GM11168 (cell line): ENCODE data around the gene UBALD2.
"Not testable (repeated sequence)": the region's sequence is repeated elsewhere in the genome, so short reads cannot be mapped to it uniquely, and the experiment has no call there.

Source experiments
- in situ Hi-C: fragments of 300-500 bp; cut with MboI; formaldehyde crosslinking; loops from one replicate; pipeline ENCODE4 v1.12.0; 2022; ENCODE audit warnings: low sequenced_read_pairs; ENCODE audit not compliant: unreplicated experiment

Gene UBALD2

DNA sequence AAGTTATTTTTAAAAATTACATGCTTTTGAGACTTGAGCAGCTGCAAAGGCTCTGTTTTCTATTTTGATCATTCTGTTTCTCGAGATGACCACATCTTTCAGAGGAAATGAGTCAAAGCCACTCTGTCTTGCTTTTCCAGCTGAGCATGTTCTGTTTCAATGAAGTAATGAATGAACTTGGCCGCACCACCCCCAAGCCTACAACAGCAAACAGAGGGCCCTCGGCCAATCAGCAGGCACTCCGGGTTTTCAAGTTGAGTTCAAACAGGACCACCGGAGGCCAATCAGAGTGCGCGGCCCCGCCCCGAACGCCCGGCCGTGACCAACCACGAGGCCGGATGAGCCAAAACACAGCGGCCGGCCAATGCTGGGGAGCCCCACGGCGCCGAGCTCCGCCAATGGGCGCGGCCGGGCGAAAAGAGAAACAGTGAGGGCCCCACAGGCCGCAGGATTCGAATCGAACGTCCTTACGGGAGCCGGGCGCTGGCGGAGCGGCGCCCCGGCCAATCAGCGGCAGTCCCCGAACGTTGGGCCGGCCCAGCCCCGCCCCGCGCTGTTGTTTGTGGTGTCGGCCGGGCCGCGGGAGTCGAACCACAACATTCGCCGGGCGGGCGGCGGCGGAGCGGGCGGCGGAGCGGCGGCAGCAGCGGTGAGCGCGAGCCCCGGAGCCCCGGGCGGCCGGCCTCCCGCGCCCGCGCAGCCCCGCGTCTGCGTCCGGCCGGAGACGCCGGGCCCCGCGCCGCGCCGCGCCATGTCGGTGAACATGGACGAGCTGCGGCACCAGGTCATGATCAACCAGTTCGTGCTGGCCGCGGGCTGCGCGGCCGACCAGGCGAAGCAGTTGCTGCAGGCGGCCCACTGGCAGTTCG, at the start of gene UBALD2:
TSS of gene UBALD2 (plus strand) at position 594 of the 869 bp plus-strand sequence. CDS start at position 752, 158 bp downstream.
- in situ Hi-C loops = loop anchor here (5.0 kb wide), 1 partner anchor 78 kb away; no protein-coding TSS in a partner anchor

- in situ Hi-C loops = no loop called here
Observed at GRCh38 chr17:76217081-76217480, 48.1 kb upstream of the UBALD2 start.

GRCh38 chr17:76219670-76220383, 45.3 kb upstream of the UBALD2 start:
- in situ Hi-C loops = no loop called here

DNA sequence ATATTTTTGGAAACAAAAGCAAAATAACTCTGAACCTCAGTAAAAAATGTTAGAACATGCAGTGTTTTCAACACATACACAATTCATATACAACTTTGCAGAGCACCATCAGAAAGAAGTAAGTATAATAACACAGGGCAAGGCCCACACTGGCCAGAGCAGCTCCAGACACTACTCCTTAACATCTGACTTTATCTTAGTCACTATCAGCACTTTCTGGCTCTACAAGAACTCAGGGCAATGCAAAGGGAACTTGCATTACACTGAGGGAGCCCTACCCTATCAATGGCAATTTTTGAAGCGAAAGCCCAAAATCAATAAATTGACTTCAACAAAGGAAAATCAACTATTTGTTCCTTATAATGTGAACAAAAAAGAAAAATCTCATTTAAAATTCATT, 41.3 kb upstream of the UBALD2 start:
- in situ Hi-C loops = no loop called here

DNA sequence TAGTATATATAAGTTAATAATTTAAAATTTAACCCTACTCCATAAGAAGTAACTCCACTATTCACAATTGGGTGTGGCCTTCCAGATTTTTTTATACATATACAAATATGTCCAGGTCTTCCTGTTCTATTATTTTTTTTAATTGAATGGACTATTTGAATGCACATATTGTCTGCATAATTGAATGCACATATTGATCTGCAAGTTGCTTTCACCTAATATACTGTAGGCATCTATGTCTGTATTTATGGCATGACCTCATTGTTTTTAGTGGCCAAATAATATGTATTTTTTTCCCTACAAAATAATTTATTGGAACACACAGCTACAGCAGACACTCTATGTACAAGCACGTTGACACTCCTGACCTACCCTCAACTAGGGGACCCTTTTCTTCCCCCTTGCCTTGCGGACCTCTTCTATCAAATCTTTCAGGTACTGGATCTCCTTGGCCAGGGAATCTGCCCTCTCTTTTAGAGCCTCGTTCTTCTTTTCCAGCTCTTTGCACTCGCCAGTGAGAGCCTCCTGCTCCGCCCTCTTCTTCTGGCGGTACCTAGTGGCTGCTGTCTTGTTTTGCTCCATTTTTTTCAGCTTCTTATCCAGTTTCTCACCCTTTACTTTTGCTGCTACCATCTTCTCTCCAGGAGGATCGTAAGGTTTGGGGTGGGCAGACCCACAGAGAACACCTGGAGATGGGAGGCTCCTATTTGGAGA, 39.6 kb upstream of the UBALD2 start:
- in situ Hi-C loops = not testable (repeated sequence)

- in situ Hi-C loops = not testable (repeated sequence)
Observed at GRCh38 chr17:76226749-76227148, 38.4 kb upstream of the UBALD2 start.

DNA sequence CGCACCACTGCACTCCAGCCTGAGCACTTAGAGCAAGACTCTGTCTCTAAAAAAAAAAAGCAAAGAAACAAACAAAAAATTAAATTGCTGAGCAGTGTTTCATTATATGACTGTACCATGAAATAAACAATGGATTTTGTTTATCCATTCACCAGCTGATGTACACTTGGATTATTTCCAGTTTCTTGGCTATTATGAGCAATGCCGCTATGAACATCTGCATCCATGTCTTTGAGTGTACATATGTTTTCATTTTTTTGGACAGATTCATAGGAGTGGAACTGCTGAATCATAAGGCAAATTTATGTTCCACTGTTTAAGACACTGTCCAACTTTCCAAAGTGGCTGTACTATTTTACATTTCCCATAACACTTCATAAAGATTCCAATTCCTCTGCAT, 32.8 kb upstream of the UBALD2 start:
- in situ Hi-C loops = no loop called here

DNA sequence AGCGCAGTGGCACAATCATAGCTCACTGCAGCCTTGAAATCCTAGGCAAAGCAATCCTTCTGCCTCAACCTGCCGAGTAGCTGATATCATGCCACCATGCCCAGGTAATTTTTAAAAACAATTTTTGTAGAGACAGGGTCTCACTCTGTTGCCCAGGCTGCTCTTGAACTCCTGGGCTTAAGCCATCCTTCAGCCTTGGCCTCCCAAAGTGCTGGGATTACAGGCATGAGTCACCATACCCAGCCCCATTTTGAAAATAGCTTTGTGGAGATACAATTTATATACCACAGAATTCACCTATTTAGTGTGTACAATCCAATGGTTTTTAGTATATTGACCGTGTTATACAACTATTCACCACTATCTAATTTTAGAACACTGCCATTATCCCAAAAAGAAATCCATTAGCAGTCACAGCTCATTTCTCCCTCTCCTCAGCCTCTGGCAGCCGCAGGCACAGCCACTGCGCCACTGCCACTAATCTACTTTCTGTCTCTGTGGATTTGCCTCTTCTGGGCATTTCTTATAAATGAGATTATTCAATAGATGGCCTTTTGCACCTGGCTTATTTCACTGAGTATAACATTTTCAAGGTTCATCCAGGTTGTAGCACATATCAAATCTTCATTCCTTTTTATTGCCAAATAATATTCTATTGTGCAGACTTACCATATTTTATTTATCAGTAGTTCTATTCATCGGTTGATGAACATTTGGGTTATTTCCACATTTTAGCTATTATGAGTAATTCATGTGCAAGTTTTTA, 31.4 kb upstream of the UBALD2 start:
- in situ Hi-C loops = no loop called here

GRCh38 chr17:76234354-76234679, 30.8 kb upstream of the UBALD2 start:
- in situ Hi-C loops = no loop called here

- in situ Hi-C loops = no loop called here
Observed at GRCh38 chr17:76235883-76236282, 29.3 kb upstream of the UBALD2 start.

DNA sequence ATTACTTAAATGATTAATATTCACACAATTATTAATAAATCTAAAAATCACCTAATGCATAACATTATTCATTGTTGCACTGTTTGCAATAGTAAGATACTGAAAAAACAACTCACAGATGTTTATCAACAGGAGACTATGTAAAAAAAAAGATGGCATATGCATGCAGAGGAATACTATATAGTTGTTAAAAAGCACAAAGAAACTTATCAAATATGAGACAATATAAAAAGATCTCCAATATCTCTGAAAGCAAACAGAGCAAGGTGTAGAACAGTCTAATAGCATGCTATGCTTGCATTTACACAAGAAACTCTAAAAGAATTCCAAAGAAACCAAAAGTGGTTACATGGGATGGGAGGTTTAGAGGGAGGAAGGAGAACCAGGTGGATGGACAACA, 28.5 kb upstream of the UBALD2 start:
- in situ Hi-C loops = no loop called here

DNA sequence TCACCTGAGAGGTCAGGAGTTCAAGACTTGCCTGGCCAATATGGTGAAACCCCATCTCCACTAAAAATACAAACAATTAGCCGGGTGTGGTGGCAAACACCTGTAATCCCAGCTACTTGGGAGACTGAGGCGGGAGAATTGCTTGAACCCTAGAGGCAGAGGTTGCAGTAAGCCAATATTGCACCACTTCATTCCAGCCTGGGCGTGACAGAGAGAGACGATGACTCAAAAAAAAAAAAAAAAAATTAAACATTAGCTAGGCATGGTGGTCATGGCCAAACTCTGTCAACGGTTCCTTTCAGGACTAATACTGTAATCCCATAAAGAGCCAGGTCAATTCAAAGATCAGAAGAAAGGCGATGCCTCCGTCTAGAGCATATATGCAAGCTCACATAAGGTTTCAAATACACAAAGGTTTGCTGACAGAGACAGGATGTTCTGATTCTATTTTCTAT, 27.3 kb upstream of the UBALD2 start:
- in situ Hi-C loops = no loop called here

- in situ Hi-C loops = no loop called here
Observed at GRCh38 chr17:76238847-76239537, 26.2 kb upstream of the UBALD2 start.

GRCh38 chr17:76239538-76240274, 25.4 kb upstream of the UBALD2 start:
- in situ Hi-C loops = no loop called here

GRCh38 chr17:76240461-76241203, 24.5 kb upstream of the UBALD2 start, which contains the start of gene RNF157:
Gene RNF157, minus strand, starts transcription at chr17:76240493. Its CDS starts 253 bp downstream, at chr17:76240240.
- in situ Hi-C loops = no loop called here

- in situ Hi-C loops = no loop called here
Observed at GRCh38 chr17:76241204-76241538, 24.0 kb upstream of the UBALD2 start.

GRCh38 chr17:76241691-76242255, 23.4 kb upstream of the UBALD2 start:
- in situ Hi-C loops = no loop called here
